ENCODE results near the gene SPARC.

The SPARC gene

GRCh38 chr5:151677776-151678545 is 8.8 kb downstream of the SPARC start:
- no peak for DNase-seq

DNA sequence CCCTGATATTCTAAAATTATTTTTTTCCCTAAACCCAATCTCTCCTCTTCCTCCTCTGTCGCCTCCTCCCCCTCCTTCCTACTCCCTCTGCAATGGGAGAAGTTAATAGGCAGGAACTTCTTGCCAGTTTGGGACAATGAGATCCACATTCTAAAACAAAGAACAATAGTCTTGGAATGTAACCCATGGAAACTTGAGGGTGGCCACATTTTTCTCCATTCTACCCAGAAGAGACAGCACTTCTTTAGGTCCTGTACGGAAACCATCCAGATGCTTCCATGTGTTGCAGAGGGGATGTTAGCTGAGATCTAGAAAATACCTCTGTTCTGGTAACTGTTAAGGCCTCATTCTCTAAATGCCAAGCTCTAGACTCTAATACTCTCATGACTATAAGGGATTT is 10.0 kb downstream of the SPARC start:
- no peak for DNase-seq

DNA sequence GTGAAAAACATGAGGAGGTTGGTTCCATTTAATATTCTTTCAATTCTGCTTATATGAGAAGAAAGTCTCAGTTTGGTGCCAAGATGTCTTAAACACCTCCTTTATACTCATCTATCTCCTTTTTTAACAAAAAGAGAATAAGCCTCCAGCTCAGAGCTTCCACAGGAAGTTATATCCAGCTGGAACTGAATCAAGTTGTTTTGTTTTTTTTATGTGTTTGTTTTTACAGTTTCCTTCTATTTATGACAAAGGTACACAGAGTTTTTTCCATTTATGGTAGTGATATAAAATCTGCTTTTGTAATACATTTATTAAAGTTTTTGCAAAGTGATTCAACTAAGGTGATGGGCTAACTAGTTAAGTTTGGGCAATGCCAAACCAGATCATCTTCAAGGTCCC is 10.4 kb downstream of the SPARC start:
- no peak for DNase-seq

- no peak for DNase-seq
Measured at GRCh38 chr5:151675611-151676313, 11.0 kb downstream of the SPARC start.

GRCh38 chr5:151674626-151675610 is 11.8 kb downstream of the SPARC start:
- DNase-seq = no peak

DNA sequence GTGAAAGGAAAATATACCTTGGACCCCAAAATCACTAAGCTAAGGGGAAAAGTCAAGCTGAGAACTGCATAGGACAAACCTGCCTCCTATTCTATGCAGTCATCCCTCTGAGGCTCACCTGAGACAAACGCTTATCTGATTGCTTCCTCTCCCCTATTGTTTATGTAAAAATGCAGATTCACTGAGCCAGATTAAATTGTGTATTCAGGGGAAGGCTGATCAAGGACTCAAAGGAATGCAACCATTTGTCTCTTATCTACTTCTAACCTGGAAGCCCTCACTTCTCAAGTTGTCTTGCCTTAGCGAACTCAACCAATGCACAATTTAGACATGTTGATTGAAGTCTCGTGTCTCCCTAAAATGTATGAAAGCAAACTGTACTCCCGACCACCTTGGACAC is 13.3 kb downstream of the SPARC start:
- DNase-seq = no peak

DNA sequence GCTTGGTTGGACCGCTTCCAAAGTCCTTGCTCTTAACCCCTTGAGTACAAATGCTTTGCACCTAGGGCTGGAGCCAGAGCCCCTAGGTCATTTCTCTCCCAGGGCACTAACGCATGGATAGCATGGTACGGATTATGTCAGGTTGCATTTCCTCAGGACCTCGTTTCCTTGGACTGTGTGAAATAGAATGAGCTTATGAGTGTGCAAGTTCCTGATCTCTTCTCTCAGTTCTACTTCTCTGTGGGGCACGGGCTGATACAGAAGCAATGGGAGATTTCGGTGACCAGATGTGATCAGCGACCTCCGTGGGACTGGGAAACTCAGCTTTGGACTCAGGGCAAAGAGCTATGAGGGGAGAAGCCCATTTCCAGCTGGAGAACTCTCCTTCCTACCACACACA is 14.2 kb downstream of the SPARC start:
- no peak for DNase-seq

GRCh38 chr5:151671950-151672349 is 14.8 kb downstream of the SPARC start:
- DNase-seq = no peak

DNA sequence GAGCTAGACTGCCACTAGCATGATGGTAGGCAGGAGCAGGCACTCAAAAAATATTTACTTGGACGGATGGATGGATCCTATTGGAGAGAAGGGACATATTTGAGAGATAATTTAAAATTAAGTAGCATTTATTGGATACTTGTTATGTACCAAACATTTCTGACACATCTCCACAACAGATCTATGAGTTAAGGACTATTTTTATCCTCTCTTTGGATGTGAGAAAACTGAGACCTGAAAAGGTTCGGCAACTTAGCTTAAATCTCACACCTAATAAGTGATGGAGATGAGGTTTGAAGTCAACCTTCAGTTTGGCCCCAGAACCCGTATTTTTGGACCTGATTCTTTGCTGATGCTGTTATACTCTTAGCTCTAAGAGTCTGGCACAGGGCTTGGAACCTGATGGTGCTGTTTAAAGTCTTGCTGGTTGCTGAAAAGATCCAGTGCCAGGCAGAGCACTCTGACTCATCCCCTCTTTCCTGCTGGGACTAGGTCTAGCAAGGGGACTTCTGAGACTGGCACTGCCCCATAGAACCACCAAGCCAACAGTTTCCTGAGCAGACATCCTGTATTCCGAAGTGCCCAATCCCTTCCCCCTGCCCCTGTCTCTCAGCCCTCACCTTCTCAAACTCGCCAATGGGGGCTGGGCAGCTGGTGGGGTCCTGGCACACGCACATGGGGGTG is 15.6 kb downstream of the SPARC start:
- DNase-seq = peak; percentile 29

DNA sequence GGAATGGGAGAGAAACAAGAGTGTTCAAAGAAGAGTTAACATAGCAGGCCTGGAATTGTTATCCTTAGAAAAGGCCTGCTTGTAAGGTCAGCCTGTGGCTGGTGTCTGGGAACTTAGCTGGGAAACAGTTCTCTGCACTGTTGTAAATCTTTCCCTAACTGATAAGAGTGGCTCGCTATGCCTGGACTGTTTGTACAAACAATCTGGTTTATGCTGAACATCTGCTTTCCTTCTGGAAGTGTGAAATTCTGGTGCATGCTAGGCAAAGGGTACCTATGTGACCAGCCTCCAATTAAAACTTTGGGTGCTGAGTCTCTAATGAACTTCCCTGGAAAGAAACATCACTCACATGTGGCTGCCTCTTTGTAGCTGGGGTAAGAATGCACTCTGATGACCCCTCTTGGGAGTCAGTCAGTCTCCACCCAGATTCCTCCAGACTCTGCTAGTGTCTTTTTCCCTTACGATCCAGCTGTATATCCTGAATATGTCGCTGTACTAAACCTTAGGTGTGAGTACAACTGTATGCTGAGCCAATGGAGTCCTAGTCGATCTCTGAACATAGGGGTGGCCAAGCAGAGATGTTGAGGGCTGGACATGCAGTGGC is 16.5 kb downstream of the SPARC start:
- no peak for DNase-seq

DNA sequence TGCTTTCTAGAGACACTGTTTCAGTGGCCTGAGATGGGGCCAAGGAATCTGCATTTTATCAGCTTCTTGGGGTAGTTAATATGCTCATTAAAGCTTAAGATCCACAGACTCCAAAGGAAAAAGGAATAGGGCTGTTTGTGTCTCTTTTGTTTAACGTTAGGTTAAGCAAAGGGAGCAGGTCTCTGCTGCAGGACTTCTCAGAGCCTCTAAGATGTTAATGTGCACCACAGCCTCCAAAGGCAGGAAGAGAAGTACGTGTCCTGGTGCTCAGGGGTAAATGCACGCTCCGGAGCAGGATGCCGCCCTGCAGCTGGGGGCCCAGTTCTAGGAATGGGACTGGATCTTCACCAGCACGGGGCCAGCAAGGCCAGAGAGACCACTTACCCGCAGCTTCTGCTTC is 19.6 kb downstream of the SPARC start:
- DNase-seq = no peak

DNA sequence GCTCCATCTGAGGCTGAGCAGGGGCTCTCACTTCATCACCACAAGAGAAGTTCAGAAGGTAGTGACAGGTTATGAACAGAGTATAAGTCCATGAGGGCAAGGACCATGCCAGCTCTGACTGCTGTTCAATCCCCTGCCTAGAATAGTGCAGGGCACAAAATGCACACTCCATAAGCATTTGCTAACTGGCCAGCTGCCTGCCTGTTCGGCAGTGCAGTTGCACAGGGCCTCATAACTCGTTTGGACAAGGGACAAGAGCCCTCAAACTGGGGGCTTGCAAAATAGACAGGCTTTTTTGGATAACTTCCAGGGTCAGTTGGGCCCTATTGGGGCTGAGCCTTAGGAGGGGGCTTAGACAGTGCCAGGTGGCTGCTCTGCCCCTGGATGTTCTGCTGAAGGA is 21.1 kb downstream of the SPARC start:
- no peak for DNase-seq

- DNase-seq = no peak
Measured at GRCh38 chr5:151664694-151665585, 21.8 kb downstream of the SPARC start.

DNA sequence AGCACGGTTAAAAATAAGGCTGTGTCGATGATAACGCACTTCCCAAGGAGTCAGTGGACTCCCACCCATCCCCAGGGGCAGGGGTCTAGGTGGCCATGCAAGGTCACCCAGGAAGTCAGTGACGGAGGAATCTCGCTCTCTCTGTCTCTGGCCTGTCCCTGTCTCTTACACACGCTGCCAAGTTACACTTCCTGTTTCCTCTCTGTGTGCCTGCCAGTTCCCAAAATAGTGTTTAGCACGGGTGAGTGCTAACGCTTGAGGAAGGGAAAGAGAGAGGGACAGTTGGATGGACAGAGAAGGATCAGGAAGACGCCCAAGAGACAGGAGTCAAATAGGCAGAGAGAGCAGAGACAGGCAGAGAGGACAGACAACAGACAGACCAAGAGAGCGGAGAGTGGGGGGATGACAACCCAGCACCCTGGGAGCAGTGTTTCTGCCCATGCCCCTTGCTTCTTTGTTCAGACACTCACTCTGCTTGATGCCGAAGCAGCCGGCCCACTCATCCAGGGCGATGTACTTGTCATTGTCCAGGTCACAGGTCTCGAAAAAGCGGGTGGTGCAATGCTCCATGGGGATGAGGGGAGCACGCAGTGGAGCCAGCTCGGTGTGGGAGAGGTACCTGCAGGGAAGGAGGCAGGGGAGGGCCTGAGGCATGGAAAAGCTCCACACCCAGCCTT is 23.0 kb downstream of the SPARC start:
- DNase-seq = no peak

DNA sequence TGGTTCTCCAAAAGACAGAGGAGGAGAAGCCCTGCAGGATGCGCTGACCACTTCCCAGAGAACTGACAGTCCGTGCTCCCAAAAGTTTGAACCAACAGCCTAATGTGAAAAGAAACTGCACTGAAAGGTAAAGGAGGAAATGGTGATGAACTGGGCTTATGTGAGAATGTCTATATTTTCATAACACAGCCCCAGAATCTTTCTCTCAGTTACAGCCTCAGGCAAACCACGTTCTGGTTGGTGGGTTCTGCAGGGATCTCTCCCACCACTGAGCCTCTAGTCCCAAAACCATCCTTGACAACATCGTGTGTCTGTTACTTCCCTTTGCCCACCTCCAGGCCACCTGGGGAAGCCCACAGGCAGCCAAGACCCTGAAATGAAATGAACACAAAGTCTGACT is 23.9 kb downstream of the SPARC start:
- DNase-seq = no peak

DNA sequence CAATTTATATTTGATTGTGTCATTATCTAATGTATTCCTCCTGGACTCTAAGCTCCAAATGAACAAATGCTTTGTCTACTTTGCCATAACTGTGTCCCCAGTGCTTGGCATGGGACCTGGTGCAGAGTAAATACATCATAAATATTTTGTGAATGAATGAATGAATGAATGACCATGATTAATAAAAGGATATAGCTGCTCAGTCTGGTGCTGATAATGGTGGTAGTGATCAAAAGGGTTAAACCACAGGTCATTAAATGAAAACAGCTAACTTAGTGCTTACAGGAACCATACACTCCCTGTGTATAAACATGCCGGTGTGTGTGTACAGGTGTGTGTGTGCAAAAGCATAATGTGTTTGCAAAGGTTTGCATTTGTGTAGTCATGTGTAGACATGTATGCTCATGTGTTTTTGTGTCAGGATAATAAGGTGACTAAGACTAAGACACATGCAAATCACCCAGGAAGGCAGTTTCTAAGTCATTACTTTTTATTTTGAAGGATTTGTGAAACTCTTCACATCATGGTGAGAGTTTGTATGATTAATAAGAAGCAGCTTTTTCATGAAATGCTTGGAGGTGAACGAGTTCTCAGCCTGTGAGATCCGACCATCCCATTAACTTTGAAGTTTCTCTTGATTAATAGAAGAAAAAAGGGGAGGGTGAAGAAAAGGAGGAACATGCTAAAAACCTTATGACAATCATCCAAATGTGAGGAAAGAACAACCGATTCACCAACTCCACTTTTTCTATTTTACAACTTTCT is 24.6 kb downstream of the SPARC start:
- no peak for DNase-seq

- DNase-seq = no peak
Measured at GRCh38 chr5:151660616-151661495, 25.9 kb downstream of the SPARC start.

- DNase-seq = peak; percentile 34
Measured at GRCh38 chr5:151659001-151659754, 27.5 kb downstream of the SPARC start.

Data from NCI-H446 treated with DMSO at 0.1 percent for 48 hours (cell line).